Upper lobe of left lung (tissue), 4 donors: ENCODE measurements around the gene SAMMSON.

ENCODE experiments used
- CTCF ChIP-seq, 6 experiments: fragments of 450-650 bp in 4 of 6; fragments of 200-600 bp in 2 of 6; sonication (generic) in 2 of 6; IDR thresholded peaks; one replicate each; pipeline ENCODE4 v1.5.1; 2016 to 2019; ENCODE audit warnings: antibody characterized with exemption in 6 of 6
- POLR2A ChIP-seq, 4 donors: fragments of 450-650 bp; IDR thresholded peaks; one replicate each; pipeline ENCODE4 v1.5.1; 2016 to 2017; ENCODE audit warnings: antibody characterized with exemption in 4 of 4, mild to moderate bottlenecking in 2 of 4
- POLR2AphosphoS5 ChIP-seq, 2 donors: sonication (generic); formaldehyde crosslinking; IDR thresholded peaks; one replicate each; pipeline ENCODE4 v1.5.1; 2017; ENCODE audit warnings: antibody characterized with exemption in 2 of 2

- TF ChIP-seq CTCF (IDR thresholded peaks at IDR 0.05) (no peak), POLR2AphosphoS5 (IDR thresholded peaks at IDR 0.05) (no peak), POLR2A (IDR thresholded peaks at IDR 0.05) (no peak)
Measured at GRCh38 chr3:70000028-70000410, 486 bp downstream of the SAMMSON start.
